Gastrocnemius medialis (tissue), 4 donors: ENCODE measurements around the gene PRICKLE2.

Source experiments
- POLR2A ChIP-seq, 2 donors: fragments of 450-650 bp; IDR thresholded peaks; one replicate each; pipeline ENCODE4 v1.6.1; 2017; ENCODE audit warnings: antibody characterized with exemption in 2 of 2, mild to moderate bottlenecking in 2 of 2, moderate library complexity in 2 of 2
- TF ChIP-seq, protein P1 (sequence below), 5 experiments: fragments of 450-650 bp in 3 of 5; fragments of 200-600 bp in 2 of 5; sonication (generic) in 2 of 5; IDR thresholded peaks in 4 of 5; conservative IDR thresholded peaks in 1 of 5; 1 replicate in 4 of 5; 2 replicates in 1 of 5; pipeline ENCODE4 v1.5.1; 2016 to 2019; ENCODE audit warnings: antibody characterized with exemption in 5 of 5, mild to moderate bottlenecking in 3 of 5, moderate library complexity in 3 of 5

DNA sequence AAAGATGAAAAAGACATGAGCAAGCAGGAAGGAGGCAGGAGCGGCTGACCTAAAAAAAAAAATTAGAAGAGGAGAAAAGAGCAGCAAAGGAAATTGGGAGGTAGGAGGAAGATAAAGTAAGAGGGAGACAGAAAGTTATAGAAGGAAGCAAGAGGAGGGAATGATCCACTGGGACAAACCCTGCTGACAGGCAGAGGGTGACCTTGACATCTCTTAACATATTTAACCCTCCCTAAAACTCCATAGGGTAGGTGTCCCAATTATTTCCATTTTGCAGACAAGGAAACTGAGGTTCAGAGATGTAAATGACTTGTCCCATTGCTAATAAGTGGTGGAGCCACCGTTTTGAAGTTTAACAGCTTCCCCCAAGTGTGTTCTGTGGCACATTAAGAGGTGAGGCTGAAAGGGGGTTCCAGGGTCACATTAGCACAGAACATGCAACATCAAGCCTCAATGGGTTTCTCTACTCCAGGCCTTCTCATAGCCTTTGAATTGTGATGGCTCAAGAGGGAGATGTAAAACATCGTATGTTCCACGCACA is 37.4 kb upstream of the PRICKLE2 start:
- TF ChIP-seq POLR2A (IDR thresholded peaks at IDR 0.05) = no peak
- TF ChIP-seq, protein P1, sequence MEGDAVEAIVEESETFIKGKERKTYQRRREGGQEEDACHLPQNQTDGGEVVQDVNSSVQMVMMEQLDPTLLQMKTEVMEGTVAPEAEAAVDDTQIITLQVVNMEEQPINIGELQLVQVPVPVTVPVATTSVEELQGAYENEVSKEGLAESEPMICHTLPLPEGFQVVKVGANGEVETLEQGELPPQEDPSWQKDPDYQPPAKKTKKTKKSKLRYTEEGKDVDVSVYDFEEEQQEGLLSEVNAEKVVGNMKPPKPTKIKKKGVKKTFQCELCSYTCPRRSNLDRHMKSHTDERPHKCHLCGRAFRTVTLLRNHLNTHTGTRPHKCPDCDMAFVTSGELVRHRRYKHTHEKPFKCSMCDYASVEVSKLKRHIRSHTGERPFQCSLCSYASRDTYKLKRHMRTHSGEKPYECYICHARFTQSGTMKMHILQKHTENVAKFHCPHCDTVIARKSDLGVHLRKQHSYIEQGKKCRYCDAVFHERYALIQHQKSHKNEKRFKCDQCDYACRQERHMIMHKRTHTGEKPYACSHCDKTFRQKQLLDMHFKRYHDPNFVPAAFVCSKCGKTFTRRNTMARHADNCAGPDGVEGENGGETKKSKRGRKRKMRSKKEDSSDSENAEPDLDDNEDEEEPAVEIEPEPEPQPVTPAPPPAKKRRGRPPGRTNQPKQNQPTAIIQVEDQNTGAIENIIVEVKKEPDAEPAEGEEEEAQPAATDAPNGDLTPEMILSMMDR (IDR thresholded peaks at IDR 0.05 in 4 of 5, conservative IDR thresholded peaks at IDR 0.05 in 1 of 5) = no peak
